DMS 273 (cell line): ENCODE measurements around the gene TNFRSF8.

Source experiments
- DNase-seq: peaks from one replicate; lab custom pipeline; 2025; ENCODE audit not compliant: unreplicated experiment; lab: John Stamatoyannopoulos, UW

The TNFRSF8 gene

GRCh38 chr1:12113433-12114339 is 50.6 kb downstream of the TNFRSF8 start:
- peak; percentile 90 for DNase-seq

GRCh38 chr1:12114340-12114683 is 51.2 kb downstream of the TNFRSF8 start:
- no peak for DNase-seq

- DNase-seq: no peak
Measured at GRCh38 chr1:12114916-12115315, 51.8 kb downstream of the TNFRSF8 start.

- peak; percentile 50 for DNase-seq
Measured at GRCh38 chr1:12121212-12122003, 58.3 kb downstream of the TNFRSF8 start.

GRCh38 chr1:12123172-12123571 is 60.1 kb downstream of the TNFRSF8 start:
- no peak for DNase-seq

GRCh38 chr1:12124693-12125421 is 61.8 kb downstream of the TNFRSF8 start:
- DNase-seq: peak; percentile 85

- DNase-seq: peak; percentile 16
Measured at GRCh38 chr1:12125422-12126355, 62.6 kb downstream of the TNFRSF8 start.

GRCh38 chr1:12126781-12127180 is 63.7 kb downstream of the TNFRSF8 start:
- DNase-seq: no peak

- no peak for DNase-seq
Measured at GRCh38 chr1:12127206-12127810, 64.2 kb downstream of the TNFRSF8 start.

- DNase-seq: no peak
Measured at GRCh38 chr1:12128120-12128519, 65.0 kb downstream of the TNFRSF8 start.

- DNase-seq: no peak
Measured at GRCh38 chr1:12129624-12130023, 66.5 kb downstream of the TNFRSF8 start.

GRCh38 chr1:12130466-12131130 is 67.5 kb downstream of the TNFRSF8 start:
- DNase-seq: no peak

GRCh38 chr1:12132078-12132477 is 69.0 kb downstream of the TNFRSF8 start:
- no peak for DNase-seq

GRCh38 chr1:12134716-12135115 is 71.6 kb downstream of the TNFRSF8 start:
- DNase-seq: no peak

GRCh38 chr1:12135612-12136011 is 72.5 kb downstream of the TNFRSF8 start:
- DNase-seq: no peak

- DNase-seq: no peak
Measured at GRCh38 chr1:12136916-12137610, 74.0 kb downstream of the TNFRSF8 start.

- peak; percentile 17 for DNase-seq
Measured at GRCh38 chr1:12138196-12139168, 75.4 kb downstream of the TNFRSF8 start.

GRCh38 chr1:12140016-12140415 is 76.9 kb downstream of the TNFRSF8 start:
- DNase-seq: no peak
